GM18507 (cell line): ENCODE measurements around the gene PRKCB.

Experiments used
- DNase-seq: peaks from one replicate; pipeline ENCODE4 v3.0.0; 2011; ENCODE audit warnings: low read depth; ENCODE audit not compliant: insufficient read length; ENCODE audit errors: extremely low spot score
- FAIRE-seq: peaks from 2 replicates; lab custom pipeline; 2011; peaks lifted over from hg19 to GRCh38; lab: Jason Lieb, UNC

Gene PRKCB

DNA sequence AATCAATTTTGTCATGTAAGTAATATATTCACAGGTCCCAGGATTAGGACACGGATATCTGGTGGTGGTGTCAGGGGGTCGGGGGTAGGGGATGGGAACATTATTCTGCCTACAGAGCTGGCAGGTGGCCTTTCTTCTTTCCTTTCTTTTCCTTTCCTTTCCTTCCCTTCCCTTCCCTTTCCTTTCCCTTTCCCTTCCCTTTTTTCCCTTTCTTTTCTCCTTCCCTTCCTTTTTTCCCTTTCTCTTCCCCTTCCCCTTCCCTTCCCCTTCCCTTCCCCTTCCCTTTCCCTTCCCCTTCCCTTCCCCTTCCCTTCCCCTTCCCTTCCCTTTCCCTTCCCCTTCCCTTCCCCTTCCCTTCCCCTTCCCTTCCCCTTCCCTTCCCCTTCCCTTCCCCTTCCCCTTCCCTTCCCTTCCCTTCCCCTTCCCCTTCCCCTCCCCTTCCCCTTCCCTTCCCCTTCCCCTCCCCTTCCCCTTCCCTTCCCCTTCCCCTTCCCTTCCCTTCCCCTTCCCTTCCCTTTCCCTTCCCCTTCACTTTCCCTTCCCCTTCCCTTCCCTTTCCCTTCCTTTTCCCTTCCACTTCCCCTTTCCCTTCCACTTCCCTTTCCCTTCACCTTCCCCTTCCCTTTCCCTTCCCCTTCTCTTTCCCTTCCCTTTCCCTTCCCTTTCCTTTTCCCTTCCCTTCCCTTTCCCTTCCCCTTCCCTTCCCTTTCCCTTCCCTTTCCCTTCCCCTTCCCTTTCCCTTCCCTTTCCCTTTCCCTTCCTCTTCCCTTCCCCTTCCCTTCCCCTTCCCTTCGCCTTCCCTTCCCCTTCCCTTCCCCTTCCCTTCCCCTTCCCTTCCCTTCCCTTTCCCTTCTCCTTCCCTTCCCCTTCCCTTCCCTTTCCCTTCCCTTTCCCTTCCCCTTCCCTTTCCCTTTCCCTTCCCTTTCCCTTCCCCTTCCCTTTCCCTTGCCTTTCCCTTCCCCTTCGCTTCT lies 145.9 kb downstream of the PRKCB start:
- DNase-seq, result no peak
- no peak for FAIRE-seq

DNA sequence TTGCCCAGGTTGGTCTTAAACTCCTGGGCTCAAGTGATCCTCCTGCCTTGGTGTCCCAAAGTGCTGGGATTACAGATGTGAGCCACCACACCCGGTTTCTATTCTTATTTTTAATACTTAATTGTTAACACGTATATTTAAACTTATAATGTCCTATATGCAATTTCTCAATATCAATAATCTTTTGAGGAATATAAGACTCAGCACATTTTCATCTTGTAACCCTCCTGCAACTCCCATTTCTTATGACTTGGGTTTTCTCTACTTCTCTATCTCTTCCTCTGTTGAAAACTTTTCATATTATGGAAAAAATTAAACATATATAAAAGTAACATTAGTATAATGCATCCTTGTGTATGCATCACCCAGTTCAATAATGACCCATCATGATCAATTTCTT lies 150.7 kb downstream of the PRKCB start:
- FAIRE-seq, result no peak
- DNase-seq, result no peak

- DNase-seq (peak; percentile 12), FAIRE-seq (peak; percentile 96)
Measured at GRCh38 chr16:23987443-23987842, 151.7 kb downstream of the PRKCB start.

GRCh38 chr16:23990507-23990906 lies 154.7 kb downstream of the PRKCB start:
- FAIRE-seq (no peak), DNase-seq (no peak)

DNA sequence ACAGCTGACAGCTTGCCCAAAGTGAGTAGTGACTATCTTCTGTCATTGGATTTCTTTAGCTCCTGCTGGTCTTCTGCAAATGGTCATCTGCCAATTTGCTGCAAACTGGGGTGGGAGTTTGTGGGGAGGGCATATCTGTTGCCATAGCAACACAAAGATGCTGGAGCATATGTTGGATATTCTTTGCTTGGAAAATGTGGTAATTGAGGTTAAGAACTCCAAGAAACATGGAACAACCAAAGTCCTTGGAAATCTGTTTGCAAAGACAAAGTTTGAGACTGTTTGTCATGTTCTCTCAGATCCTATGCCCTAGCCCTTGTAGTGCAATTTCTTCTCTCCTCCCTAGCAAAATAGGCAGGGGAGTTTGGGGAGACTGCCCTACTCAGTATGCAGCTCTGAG lies 155.3 kb downstream of the PRKCB start:
- no peak for FAIRE-seq

DNA sequence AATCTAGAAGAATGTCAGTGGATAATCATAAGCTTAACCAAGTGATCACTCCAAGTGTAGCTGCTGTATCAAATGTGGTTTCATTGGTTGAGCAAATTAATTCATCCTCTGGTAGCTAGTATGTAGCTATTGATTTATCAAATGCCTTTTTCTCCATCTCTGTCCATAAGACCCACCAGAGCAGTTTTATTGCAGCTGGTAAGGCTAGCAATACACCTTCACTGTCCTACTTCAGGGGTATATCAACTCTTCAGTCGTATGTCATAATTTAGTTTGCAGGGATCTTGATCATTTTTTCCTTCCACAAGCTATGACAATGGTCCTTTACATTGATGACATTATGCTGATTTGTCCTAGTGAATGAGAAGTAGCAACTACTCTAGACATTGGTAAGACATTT lies 158.8 kb downstream of the PRKCB start:
- DNase-seq (no peak), FAIRE-seq (no peak)

More for the DNA sequence above, 155.3 kb downstream of the PRKCB start:
- no peak for DNase-seq

DNA sequence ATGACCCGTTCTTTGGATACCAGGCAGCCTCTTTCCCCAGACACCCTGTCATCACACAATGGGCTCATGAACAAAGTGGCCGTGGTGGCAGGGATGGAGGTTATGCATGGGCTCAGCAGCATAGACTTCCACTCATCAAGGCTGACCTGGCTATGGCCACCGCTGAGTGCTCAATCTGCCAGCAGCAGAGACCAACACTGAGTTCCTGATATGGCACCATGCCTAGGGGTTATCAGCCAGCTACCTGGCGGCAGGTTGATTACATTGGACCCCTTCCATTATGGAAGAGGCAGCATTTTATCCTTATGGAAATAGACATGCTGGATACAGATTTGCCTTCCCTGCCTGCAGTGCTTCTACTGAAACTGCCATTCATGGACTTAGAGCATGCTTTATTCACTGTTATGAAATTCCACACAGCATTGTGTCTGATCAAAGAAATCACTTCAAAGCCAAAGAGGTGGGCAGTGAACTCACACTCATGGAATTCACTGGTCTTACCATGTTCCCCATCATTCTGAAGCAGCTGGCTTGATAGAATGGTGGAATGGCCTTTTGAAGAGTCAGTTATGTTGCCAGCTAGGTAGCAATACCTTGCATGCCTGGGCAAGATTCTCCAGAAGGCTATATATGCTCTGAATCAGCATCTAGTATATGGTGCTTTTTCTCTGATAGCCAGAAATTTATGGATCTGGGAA lies 160.6 kb downstream of the PRKCB start:
- FAIRE-seq, result no peak

DNA sequence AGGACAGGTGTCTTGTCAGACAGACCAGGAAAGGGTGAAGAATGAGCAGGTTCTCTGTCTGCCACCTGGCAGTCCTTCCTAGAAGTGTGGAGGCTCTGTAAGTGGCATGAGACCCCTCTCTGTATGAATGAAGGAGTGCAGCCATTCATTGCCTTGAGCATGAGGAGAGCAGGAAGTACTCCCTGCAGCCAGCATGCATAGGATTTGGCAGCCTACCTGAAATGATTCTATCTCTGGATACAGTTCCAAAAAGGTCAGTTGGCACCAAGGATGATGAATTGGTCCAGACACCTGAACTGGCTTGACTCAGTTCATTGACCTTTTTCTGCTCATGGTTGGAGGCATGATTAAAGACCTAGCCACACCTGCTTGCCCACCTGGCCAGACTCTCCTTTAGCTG lies 163.0 kb downstream of the PRKCB start:
- DNase-seq, result no peak
- no peak for FAIRE-seq

More for the DNA sequence above, 160.6 kb downstream of the PRKCB start:
- no peak for DNase-seq

DNA sequence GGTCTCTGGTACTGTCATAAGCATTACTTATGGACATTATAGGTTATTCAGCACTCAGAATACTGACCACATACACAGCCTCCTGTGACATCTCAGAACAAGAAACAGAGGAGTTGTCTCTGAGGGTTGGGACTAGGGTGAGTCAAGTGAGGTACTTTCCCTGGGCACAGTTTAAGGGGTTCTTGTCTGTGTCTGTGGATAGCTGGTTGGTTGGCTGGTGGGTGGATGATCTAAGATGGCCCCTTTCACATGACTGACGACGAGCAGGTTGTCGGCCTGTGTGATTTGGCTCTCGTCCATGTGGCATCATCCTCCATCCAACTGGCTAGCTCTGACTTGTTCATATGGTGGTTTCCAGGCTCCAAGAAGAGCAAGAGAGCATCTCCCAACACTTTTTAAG lies 163.9 kb downstream of the PRKCB start:
- peak; percentile 42 for FAIRE-seq
- DNase-seq, result no peak

- no peak for DNase-seq
- no peak for FAIRE-seq
Measured at GRCh38 chr16:24001710-24002109, 165.9 kb downstream of the PRKCB start.

DNA sequence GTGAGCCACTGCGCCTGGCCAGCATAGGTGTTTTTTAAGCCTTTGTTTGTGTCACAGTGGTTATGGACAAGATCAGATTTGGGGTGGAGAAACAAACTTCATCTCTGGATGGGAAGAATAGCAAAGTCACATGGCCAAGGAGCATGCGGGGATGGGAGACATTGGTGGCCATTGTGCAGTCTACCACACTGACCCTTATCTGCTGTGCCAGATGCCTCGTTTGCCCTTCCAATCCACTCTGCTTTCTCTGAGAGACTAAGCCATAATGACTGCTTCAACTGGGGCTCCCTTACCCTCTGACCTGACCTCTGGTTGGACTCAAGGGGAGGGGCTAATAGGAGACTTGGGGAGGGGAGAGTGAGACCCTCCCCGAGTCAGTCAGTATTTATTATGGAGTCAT lies 166.8 kb downstream of the PRKCB start:
- FAIRE-seq, result no peak
- DNase-seq, result no peak

DNA sequence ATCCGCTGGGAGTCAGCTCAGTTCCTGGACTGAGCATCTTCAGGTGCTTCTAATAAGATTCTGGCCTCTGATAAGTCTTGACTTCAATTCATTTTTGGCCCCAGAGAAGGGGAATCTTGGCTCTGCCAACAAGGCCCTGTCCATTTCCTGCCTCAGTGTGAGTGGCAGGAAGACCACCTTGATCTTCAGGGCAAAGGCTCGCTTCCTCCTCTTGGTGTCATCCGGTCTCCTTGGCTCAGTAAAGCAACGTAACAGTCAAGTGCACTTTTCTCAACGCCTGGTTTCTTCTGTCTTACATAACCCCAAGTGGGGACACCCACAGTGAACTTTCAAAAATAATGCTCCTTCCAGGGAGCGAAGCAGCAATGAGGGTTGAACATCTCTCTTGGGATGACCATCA lies 169.8 kb downstream of the PRKCB start:
- DNase-seq, result no peak
- no peak for FAIRE-seq

DNA sequence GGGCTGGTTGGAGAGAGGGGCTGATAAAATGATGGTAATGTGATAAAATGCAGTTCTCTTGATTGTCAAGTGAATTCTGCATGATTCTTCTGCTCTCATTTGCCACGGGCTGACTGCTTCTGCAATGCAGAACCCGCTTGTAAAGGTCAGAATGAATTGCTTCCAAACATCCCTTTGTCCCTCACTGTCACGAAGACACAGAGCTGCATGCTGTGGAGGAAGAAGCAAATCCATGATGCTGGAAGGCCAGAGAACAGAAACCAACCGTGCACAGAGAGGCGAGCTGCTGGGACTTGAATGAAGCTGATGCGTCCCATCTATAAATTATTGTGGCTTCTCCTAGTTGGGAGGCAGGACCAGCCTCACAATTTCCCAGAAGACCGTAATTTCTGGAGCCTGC lies 171.6 kb downstream of the PRKCB start:
- FAIRE-seq, result no peak
- DNase-seq, result no peak

- DNase-seq (no peak), FAIRE-seq (no peak)
Measured at GRCh38 chr16:24007934-24008333, 172.2 kb downstream of the PRKCB start.

DNA sequence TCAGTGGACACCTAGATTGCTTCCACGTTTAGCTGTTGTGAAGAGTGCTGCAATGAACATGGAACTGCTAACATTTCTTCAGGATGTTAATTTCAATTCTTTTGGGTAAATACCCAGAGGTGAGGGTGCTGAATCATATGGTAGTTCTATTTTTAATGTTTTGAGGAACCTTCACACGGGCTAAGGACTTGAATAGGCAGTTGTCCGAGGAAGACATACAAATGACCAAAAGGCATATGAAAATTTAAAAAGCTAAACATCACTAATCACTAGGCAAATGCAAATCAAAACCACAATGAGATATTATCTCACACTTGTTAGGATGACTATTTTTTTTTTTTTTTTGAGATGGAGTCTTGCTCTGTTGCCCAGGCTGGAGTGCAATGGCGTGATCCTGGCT lies 173.3 kb downstream of the PRKCB start:
- FAIRE-seq (no peak), DNase-seq (no peak)

DNA sequence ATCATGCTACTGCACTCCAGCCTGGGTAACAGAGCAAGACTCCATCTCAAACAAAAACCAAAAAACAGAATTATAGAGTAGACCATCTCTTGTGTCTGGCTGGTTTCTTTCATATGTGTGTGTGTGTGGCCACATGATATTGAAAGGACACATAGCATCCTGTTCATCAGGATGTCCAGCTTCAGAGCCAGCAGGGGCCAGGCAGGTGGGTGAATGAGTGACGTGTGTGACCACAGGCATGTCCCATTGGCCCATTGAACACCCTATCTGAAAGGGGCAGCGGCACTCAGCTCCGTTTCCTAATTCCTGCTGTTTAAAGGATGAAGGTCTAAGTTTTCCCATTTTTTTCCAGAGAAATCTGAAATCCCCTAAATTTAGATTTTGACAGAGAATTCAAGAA lies 174.2 kb downstream of the PRKCB start:
- peak; percentile 38 for FAIRE-seq

GRCh38 chr16:24010440-24011089 lies 174.8 kb downstream of the PRKCB start:
- DNase-seq (peak; percentile 37), FAIRE-seq (peak; percentile 91)

More for the DNA sequence above, 174.2 kb downstream of the PRKCB start:
- no peak for DNase-seq

GRCh38 chr16:24011237-24011636 lies 175.5 kb downstream of the PRKCB start:
- FAIRE-seq (no peak), DNase-seq (no peak)

- DNase-seq, result no peak
- no peak for FAIRE-seq
Measured at GRCh38 chr16:24013054-24013636, 177.4 kb downstream of the PRKCB start.
